Measurements from ENCODE around the gene GBX1.

GBX1 gene

DNA sequence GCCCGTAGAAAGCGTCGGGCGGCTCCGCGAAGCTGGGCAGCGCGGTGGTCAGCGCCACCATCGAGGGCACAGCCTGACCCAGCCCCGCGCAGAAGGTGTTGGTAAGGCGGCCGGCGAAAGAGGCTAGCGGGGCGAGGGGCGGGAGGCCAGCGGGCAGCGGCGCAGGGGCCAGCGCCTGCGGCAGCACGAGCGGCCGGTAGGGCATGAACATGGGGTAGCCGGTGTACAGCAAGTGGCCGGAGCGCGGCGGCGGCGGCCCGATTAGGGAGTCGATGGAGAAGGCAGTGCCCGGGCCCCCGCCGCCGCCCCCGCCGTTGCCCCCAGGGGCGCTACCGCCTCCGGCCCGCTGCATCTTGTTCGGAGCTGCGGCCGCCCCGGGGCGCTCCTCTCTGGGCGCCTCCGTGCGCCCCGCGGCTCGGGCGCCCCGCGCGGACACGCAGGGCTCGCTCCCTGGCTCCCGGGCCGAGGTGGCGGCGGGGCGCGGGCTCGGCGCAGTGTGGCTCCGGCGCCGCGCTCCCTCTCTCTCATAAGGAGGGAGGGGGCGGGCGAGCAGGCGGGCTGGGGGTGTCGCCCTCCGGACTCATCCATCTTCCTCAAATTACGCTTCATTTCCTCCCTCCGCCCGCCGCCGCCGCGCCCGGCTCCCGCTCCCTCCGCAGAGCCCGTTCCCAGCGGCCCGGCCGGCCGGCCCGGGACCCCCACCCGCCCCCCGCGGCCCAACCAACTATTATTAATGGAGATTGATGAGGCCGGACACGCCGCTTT lies at the start of gene GBX1:
Gene GBX1, minus strand, starts transcription at position 498 of the 765 bp plus-strand sequence. Its CDS starts 146 bp downstream, at position 352.
- in situ Hi-C loops (cut with MboI; ENCODE audit: low pct_unique_long_range_greater_than_20kb, low sequenced_read_pairs, unreplicated experiment): no loop called here
- no peak for TF ChIP-seq CTCF (IDR thresholded peaks at IDR 0.05; ENCODE audit: extremely low read depth, insufficient read depth, missing control alignments)
- DNase-seq (ENCODE audit: low spot score): no peak

- in situ Hi-C loops (cut with MboI; ENCODE audit: low pct_unique_long_range_greater_than_20kb, low sequenced_read_pairs, unreplicated experiment): no loop called here
- no peak for DNase-seq (ENCODE audit: low spot score)
- no peak for TF ChIP-seq CTCF (IDR thresholded peaks at IDR 0.05; ENCODE audit: extremely low read depth, insufficient read depth, missing control alignments)
Measured at GRCh38 chr7:151215396-151215795, 47.9 kb upstream of the GBX1 start.

DNA sequence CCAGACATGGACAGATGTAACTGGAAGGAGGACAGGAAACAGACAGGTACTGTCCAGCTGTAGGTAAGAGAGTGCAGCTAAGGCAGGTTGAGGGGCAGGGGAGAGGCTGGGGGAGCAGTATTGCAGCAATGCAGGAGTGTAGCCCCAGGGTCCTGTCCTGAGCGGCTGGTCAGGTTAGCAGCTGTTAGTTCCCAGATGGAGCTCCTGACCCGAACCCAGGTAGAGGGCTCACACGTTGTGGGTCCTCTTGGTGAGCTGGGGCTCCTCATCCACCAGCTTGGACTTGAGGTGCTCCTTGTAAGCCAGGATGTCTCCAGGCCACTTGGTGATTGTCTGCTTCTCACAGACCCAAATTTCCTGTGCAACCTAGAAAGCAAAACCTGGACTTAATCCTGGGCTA lies 46.3 kb upstream of the GBX1 start:
- no peak for DNase-seq (ENCODE audit: low spot score)
- in situ Hi-C loops (cut with MboI; ENCODE audit: low pct_unique_long_range_greater_than_20kb, low sequenced_read_pairs, unreplicated experiment): no loop called here
- no peak for TF ChIP-seq CTCF (IDR thresholded peaks at IDR 0.05; ENCODE audit: extremely low read depth, insufficient read depth, missing control alignments)

DNA sequence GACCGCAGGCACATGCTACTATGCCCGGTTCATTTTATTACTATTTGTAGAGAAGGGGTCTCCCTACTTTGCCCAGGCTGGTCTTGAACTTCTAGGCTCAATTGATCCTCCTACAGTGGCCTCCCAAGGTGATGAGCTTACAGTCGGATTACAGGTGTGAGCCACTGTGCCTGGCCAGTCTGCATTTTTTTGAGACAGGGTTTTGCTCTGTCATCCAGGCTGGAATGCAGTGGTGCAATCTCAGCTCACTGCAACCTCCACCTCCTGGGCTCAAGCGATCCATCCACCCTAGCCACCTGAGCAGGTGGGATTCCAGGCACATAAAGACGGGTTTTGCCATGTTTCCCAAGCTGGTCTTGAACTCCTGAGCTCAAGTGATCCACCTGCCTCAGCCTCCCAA lies 45.1 kb upstream of the GBX1 start:
- DNase-seq (ENCODE audit: low spot score): no peak
- in situ Hi-C loops (cut with MboI; ENCODE audit: low pct_unique_long_range_greater_than_20kb, low sequenced_read_pairs, unreplicated experiment): no loop called here
- no peak for TF ChIP-seq CTCF (IDR thresholded peaks at IDR 0.05; ENCODE audit: extremely low read depth, insufficient read depth, missing control alignments)

DNA sequence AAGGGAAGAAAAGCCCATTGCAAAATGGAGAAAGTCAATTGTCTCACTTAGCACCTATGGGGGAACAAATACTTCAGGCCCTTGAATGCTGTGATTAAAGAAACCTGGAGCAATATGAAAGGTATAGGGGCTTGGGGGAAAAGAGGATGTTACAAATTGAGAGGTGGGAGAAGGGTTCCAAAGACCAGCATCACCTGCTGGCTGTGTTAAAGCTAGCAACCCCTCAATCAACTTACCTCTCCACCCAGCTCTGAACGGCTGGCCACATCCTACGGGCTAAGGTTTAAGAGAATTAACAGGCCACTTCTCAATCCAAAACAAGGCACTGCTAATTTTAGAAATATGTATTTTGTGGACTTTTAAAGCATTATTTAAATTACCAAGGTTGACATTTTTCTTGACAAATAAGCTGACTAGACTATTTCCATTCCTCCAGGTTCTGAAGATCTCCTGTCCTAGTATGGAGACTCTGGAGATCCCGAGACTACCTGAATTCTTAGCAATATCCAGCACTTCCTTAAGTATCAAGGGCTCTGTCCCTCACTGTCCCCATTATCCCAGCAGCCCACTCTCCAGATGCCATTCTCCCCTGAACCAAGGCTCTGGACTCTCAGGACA lies 43.8 kb upstream of the GBX1 start:
- no peak for TF ChIP-seq CTCF (IDR thresholded peaks at IDR 0.05; ENCODE audit: extremely low read depth, insufficient read depth, missing control alignments)
- in situ Hi-C loops (cut with MboI; ENCODE audit: low pct_unique_long_range_greater_than_20kb, low sequenced_read_pairs, unreplicated experiment): no loop called here

DNA sequence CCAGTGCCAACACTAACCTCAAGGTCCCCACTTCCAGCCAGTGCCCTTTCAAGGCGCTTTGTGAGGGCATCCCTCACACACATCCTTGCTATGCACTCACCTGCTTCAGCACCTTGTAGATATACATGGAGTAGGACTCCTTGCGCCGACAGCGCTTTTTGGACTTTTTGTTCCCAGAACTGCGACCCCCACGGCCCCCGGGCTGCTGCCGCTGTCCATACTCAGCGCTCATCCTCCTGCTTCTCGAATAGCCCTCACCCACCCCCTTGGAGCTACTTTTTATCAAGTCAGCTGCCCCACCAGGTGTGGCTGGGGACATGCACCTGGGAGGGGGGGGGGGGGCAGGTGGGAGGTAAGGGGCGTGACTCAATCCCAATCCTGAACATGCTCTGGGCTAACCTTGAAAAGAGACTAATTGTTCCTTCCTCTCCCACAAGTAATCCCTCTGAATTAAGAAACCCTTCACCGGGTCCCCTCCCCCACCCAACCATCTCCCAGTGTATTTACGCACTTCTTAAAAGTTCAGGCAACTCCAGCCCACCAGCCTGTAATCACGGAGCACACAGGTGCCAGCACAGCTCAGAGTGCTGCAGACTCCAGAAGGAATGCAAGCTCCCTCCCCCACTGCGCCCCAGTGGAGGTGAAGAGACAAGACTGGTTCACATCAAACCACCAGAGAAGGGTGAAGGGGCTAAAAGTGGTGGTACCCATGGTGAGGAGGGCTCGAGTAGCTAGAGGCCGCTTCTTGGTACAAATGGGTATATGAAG lies 42.8 kb upstream of the GBX1 start, which contains the start of gene H2BK1:
Gene H2BK1, minus strand, starts transcription at position 402 of the 768 bp plus-strand sequence. Its CDS starts 170 bp downstream, at position 232.
- in situ Hi-C loops (cut with MboI; ENCODE audit: low pct_unique_long_range_greater_than_20kb, low sequenced_read_pairs, unreplicated experiment): no loop called here
- DNase-seq (ENCODE audit: low spot score): no peak
- TF ChIP-seq CTCF (IDR thresholded peaks at IDR 0.05; ENCODE audit: extremely low read depth, insufficient read depth, missing control alignments): no peak

More for the DNA sequence above, 43.8 kb upstream of the GBX1 start:
- no peak for DNase-seq (ENCODE audit: low spot score)

Data from GM13977 (cell line).